GM18526 (cell line): ENCODE results near the gene SYT17.

Source experiments
- POLR2A ChIP-seq: IDR thresholded peaks from 3 replicates; pipeline ENCODE4 v1.6.1; 2011; ENCODE audit not compliant: insufficient read length; ENCODE audit errors: extremely low read depth

SYT17 gene

GRCh38 chr16:19162085-19162484 is 6.0 kb upstream of the SYT17 start:
- no peak for TF ChIP-seq POLR2A

- no peak for TF ChIP-seq POLR2A
These were observed 4.8 kb upstream of the SYT17 start for GRCh38 chr16:19163215-19163614.

- no peak for TF ChIP-seq POLR2A
These were observed 3.8 kb upstream of the SYT17 start for GRCh38 chr16:19164285-19164684.

- TF ChIP-seq POLR2A, result no peak
These were observed 2.9 kb upstream of the SYT17 start for GRCh38 chr16:19165101-19165500.

- no peak for TF ChIP-seq POLR2A
These were observed 1.5 kb upstream of the SYT17 start for GRCh38 chr16:19166500-19166899.

GRCh38 chr16:19168371-19169081 is 486 bp downstream of the SYT17 start:
- TF ChIP-seq POLR2A, result no peak

GRCh38 chr16:19169082-19169639 is 1.1 kb downstream of the SYT17 start:
- no peak for TF ChIP-seq POLR2A

GRCh38 chr16:19170043-19170655 is 2.1 kb downstream of the SYT17 start:
- TF ChIP-seq POLR2A, result no peak

GRCh38 chr16:19172098-19172780 is 4.2 kb downstream of the SYT17 start:
- no peak for TF ChIP-seq POLR2A

- no peak for TF ChIP-seq POLR2A
These were observed 5.0 kb downstream of the SYT17 start for GRCh38 chr16:19173059-19173458.

GRCh38 chr16:19173649-19174383 is 5.8 kb downstream of the SYT17 start:
- TF ChIP-seq POLR2A, result no peak

- TF ChIP-seq POLR2A, result no peak
These were observed 6.4 kb downstream of the SYT17 start for GRCh38 chr16:19174478-19174877.

- TF ChIP-seq POLR2A, result no peak
These were observed 7.6 kb downstream of the SYT17 start for GRCh38 chr16:19175492-19176262.

- TF ChIP-seq POLR2A, result no peak
These were observed 9.2 kb downstream of the SYT17 start for GRCh38 chr16:19177111-19177739.
